NT2/D1 (cell line): Measurements from ENCODE around the gene TRPC6.

Source experiments
- SUZ12 ChIP-seq: IDR thresholded peaks from 2 replicates; pipeline ENCODE4 v1.6.1; 2011; ENCODE audit not compliant: insufficient read length, insufficient read depth; ENCODE audit errors: extremely low read depth
- ZNF274 ChIP-seq: IDR thresholded peaks from 2 replicates; pipeline ENCODE4 v1.6.1; 2011; ENCODE audit warnings: mild to moderate bottlenecking, low read depth, low read length

DNA sequence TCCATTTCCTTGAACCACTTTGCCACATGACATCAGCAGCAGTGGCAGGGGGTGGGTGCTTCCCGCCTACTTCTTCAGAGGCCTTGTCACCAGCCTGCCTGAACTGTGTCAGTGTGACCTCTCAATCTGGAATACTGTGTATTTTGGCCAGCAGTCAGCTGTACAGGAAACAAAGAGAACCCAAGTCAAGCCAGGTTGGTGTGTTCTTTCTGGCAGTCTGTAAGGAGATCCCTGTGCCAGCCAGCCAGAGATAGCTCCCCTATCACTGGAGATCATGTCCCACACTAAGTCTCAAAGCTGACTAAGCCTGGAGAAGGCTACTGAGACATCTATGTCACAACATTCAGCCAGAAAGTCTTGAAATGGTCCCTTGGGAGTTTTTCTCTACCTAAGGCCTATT lies 142.1 kb downstream of the TRPC6 start:
- no peak for TF ChIP-seq ZNF274
- TF ChIP-seq SUZ12, result no peak
